A172 (cell line): ENCODE results near the gene NLN. TPM values are rescaled to one million over a fixed set of nuclear protein-coding genes. Genes with fewer than 3 reads are reported as not detected.
A peak's percentile ranks its signal among the peaks of the same experiment; 100 is the strongest.
"Not testable (repeated sequence)": the region's sequence is repeated elsewhere in the genome, so short reads cannot be mapped to it uniquely, and the experiment has no call there.

Experiments
- DNase-seq: peaks from one replicate; pipeline ENCODE4 v3.0.0-alpha.2; 2015; ENCODE audit warnings: low spot score
- total RNA-seq: library from RNA; depleted of rRNA; stranded (reverse); fragments of >200 nt; shearing (Covaris generic); gene quantifications from 2 replicates; pipeline ENCODE4 v1.2.3, GENCODE V29; 2014

Gene NLN
- total RNA-seq, 1 experiment from 2014 or later: 54.7 TPM

- not testable (repeated sequence) for DNase-seq
These were observed 51.0 kb downstream of the NLN start for GRCh38 chr5:65772963-65773362.

- peak; percentile 84 for DNase-seq
These were observed 52.3 kb downstream of the NLN start for GRCh38 chr5:65774346-65774745.

GRCh38 chr5:65775476-65775875 is 53.5 kb downstream of the NLN start:
- no peak for DNase-seq

GRCh38 chr5:65776441-65777141 is 54.6 kb downstream of the NLN start:
- DNase-seq: no peak

DNA sequence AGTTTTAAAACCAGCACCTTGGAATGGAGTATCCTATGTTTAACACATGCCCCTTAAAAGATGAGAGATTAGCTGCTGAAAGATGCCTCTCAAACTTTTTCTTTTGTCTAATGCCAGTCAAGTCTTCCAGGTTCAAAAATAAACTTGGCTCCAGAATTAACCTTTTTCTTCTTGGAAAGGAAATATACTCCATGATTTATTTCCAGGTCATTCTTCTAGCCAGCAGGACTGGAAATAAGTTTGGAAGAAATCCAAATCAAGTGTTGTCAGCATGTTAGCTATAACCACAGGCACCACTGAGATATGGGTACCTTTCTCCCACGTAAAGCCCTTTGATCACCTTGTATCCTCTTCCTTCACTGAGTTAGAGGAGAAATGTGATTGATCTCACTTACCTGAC is 56.1 kb downstream of the NLN start:
- no peak for DNase-seq

GRCh38 chr5:65779643-65780042 is 57.6 kb downstream of the NLN start:
- no peak for DNase-seq

- DNase-seq: not testable (repeated sequence)
These were observed 66.3 kb downstream of the NLN start for GRCh38 chr5:65788296-65788695.

GRCh38 chr5:65790371-65791163 is 68.6 kb downstream of the NLN start:
- peak; percentile 80 for DNase-seq

DNA sequence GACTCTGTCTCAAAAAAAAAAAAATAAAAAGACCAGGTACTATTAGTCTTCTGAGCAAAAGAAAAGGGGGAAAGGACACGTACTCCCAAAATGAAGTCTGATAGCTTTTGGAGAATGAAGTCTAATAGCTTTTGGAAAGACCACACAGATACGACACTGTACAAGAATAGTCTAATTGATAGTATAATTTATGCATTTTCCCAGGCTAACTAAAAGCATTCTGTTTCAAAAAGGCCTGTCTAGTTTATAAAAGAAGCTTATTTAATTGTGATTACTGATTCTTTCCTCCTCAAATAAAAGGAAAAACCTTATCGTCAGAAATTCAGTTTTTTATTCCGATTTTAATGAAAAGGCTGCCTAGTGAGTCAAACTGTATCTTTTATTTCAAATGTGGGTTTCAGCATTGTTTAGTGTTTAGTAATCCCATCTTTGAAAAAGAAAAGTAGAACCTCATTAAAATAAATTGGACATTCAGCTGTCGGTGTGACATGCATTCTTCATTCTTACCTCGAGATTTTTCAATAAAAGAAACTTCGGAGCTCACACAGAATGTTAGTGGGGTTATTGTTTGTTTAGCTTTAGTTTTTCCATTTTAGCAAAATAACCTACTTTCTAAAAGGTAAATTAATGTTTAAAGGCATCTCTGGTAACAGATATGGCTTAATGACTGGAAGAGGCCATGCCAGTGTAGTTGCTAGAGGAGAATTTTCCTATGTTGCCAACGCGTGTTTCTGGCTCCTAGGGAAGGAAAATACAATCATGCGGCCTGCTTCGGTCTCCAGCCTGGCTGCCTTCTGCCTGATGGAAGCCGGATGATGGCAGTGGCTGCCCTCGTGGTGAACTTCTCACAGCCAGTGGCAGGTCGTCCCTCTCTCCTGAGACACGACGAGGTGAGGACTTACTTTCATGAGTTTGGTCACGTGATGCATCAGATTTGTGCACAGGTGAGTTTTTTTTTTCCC is 70.0 kb downstream of the NLN start:
- no peak for DNase-seq

GRCh38 chr5:65796269-65796668 is 74.3 kb downstream of the NLN start:
- DNase-seq: no peak

GRCh38 chr5:65796751-65797316 is 74.8 kb downstream of the NLN start:
- DNase-seq: no peak

DNA sequence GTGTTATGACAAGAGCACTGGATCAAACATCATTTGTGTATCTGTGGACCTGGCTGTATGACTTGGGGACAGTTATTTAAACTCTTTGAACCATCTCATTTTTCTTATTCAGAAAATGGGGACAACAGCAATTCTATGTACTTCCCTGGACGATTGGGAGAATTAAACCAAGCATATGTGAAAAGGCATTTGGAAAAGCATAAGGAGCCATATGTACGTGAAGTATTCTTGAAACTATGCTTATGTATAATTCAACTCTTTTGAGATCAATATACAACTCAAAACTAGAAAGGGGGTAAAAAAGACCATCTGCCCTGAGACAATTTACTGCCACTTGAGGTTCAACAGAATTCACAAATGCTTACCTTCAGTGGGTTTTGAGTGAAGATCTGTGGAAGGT is 75.5 kb downstream of the NLN start:
- DNase-seq: no peak

GRCh38 chr5:65799857-65800256 is 77.9 kb downstream of the NLN start:
- DNase-seq: no peak

DNA sequence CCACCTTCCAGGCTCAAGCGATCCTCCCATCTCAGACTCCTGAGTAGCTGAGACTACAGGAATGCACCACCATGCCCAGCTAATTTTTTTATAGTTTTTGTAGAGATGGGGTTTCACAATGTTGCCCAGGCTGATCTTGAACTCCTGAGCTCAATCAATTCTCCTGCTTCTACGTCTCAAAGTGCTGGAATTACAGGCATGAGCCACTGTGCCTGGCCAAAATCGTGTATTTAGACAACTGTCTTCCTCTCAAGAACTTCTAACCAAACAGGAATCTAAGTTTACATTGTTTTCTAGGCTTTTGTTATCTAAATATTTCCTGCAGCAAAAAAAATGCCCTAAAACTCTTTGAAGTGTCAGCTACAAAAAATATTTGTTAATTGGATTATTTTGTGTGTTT is 78.8 kb downstream of the NLN start:
- no peak for DNase-seq

DNA sequence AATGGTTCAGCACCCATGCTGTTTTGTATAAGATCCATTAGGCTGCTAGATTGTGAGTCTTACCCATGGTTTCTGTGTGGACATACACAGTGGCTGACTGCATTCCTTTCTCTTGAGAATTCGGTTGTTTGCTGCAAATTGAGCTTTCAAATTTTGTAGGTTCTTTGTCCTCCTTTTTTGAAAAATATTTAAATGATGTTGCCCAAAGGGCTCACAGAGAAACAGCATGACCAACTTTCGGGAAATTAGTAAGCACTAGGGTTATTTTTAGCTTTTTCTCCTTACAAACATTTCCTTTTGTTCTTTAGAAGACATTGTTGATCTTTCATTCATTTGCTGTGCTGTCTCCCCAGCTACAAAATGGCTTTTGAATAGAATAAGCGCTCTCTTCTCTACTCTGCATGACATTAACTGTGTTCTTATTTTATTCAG is 79.4 kb downstream of the NLN start:
- peak; percentile 32 for DNase-seq

- no peak for DNase-seq
These were observed 80.1 kb downstream of the NLN start for GRCh38 chr5:65802080-65802479.

GRCh38 chr5:65802820-65803219 is 80.8 kb downstream of the NLN start:
- no peak for DNase-seq

- DNase-seq: peak; percentile 43
These were observed 81.8 kb downstream of the NLN start for GRCh38 chr5:65803699-65804391.

DNA sequence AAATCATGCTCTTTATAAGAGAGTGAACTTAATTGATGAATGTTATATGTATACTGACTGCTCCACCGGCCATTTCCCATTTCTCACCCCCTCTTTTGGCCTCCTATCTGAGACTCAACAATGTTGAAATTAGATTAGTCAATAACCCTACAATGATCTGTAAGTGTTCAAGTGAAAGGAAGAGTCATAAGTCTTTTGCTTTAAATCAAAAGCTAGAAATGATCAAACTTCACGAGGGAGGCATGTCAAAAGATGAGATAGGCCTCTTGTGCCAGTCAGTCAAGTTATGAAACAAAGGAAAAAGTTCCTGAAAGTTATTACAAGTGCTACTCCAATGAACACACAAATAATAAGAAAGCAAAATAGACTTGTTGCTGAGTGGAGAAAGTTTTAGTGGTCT is 83.1 kb downstream of the NLN start:
- DNase-seq: no peak

DNA sequence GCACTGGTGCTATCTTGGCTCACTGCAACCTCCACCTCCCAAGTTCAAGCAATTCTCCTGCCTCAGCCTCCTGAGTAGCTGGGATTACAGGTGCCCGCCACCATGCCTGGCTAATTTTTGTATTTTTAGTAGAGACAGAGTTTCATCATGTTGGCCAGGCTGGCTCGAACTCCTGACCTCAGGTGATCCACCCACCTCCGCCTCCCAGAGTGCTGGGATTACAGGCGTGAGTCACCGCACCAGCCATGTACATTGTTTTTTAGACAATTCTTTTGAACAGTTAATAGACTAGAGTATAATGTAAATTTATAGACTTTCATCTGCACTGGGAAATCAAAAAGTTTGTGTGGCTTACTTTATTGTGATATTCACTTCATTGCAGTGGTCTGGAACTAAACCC is 85.5 kb downstream of the NLN start:
- not testable (repeated sequence) for DNase-seq

DNA sequence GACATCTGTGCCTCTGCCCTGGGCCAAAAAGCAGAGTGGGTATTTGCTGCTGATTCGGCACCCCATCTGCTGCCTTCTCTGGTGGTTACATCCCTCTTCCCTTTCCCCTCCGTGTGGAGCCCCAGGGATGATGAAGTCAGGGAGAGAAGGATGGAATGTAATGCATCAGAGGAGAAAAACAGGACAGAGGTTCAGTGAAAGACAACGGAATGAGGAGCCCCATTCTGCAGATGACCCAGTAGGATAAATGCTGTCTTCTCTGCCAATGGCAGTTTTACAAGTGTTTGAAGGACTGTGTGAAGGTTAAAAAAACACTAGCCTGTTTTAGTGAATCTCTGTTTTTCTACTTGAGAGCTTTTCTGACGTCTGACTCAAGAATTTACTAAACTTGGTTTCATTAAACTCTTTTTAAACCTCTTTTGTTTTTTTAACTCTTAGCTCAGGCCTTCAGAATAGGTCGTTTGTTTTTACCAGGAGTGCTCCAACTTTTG is 86.3 kb downstream of the NLN start:
- no peak for DNase-seq
